Natural killer cell (primary cell): ENCODE data around the gene INO80C. TPM values are rescaled to one million over a fixed set of nuclear protein-coding genes. Genes with fewer than 3 reads are reported as not detected.

ENCODE experiments used
- ATAC-seq, 3 donors: fragments of 150-1000 bp in 2 of 3; fragments of 200-7000 bp in 1 of 3; cut with Tn5 transposase; 1 replicate in 1 of 3; 2 replicates in 2 of 3; pipeline ENCODE4 v1.10.0; 2021; ENCODE audit warnings: mild to moderate bottlenecking in 2 of 3, moderate library complexity in 2 of 3
- DNase-seq, 2 donors: peaks; one replicate each; pipeline versions ENCODE4 v3.0.0 to v3.0.0-alpha.2; 2013 to 2021; ENCODE audit warnings: mixed read lengths in 1 of 2
- H3K27ac ChIP-seq: one replicate; pipeline ENCODE4 v1.5.1; 2013; ENCODE audit warnings: mild to moderate bottlenecking, low read length
- H3K27me3 ChIP-seq: one replicate; pipeline ENCODE4 v1.6.1; 2013; ENCODE audit warnings: low read length; ENCODE audit not compliant: control insufficient read depth, insufficient read depth
- H3K36me3 ChIP-seq: one replicate; pipeline ENCODE4 v1.6.1; 2013; ENCODE audit warnings: low read length; ENCODE audit not compliant: control insufficient read depth, insufficient read depth
- H3K4me1 ChIP-seq: one replicate; pipeline ENCODE4 v1.6.1; 2013; ENCODE audit warnings: low read length; ENCODE audit not compliant: control insufficient read depth, insufficient read depth
- H3K4me3 ChIP-seq: one replicate; pipeline ENCODE4 v1.5.1; 2013; ENCODE audit warnings: low read length
- H3K9me3 ChIP-seq: one replicate; pipeline ENCODE4 v1.6.1; 2013; ENCODE audit warnings: low read length; ENCODE audit not compliant: control insufficient read depth, insufficient read depth
- H3K27ac Mint-ChIP-seq, 2 donors: one replicate each; pipeline ENCODE4 v1.8.0; 2022; ENCODE audit warnings: mild to moderate bottlenecking in 2 of 2, mixed read lengths in 2 of 2, moderate library complexity in 1 of 2
- H3K27me3 Mint-ChIP-seq, 2 donors: one replicate each; pipeline ENCODE4 v1.8.0; 2022; ENCODE audit warnings: low read depth in 2 of 2, mixed read lengths in 2 of 2
- H3K36me3 Mint-ChIP-seq: one replicate; pipeline ENCODE4 v1.8.0; 2022; ENCODE audit warnings: mixed read lengths
- H3K4me1 Mint-ChIP-seq, 2 donors: one replicate each; pipeline ENCODE4 v1.8.0; 2022; ENCODE audit warnings: mixed read lengths in 2 of 2
- H3K4me3 Mint-ChIP-seq: one replicate; pipeline ENCODE4 v1.8.0; 2022; ENCODE audit warnings: mild to moderate bottlenecking, moderate library complexity, mixed read lengths
- H3K9me3 Mint-ChIP-seq, 2 donors: one replicate each; pipeline ENCODE4 v1.8.0; 2022; ENCODE audit warnings: mixed read lengths in 2 of 2
- CTCF ChIP-seq: fragments of 200-600 bp; IDR thresholded peaks from one replicate; pipeline ENCODE4 v1.8.0; 2022; ENCODE audit warnings: antibody characterized with exemption
- WGBS: methylation state at CpG from one replicate; pipeline ENCODE4 v1.1.7; 2013; ENCODE audit warnings: missing lambda C conversion rate; ENCODE audit not compliant: insufficient coverage; 5-methylcytosine and 5-hydroxymethylcytosine counted together
- intact Hi-C: fragments of 100-400 bp; cut with micrococcal nuclease; formaldehyde crosslinking; loops from one replicate; pipeline ENCODE4 v1.14.2; 2022
- total RNA-seq, 4 donors: library from RNA; stranded (reverse); fragments of 120-200 nt in 1 of 4; gene quantifications; one replicate each; pipeline versions ENCODE4 v1.2.3 to v1.2.4, GENCODE V29; 2013 to 2022

Gene INO80C
- total RNA-seq, 3 donors from 2014 or later (not counting 1 experiment from before 2014, with no cell fraction given): 17.6 to 19.5 (median 19.2) TPM

- H3K36me3 ChIP-seq: no peaks in the 10 kb centered on the region
- Mint-ChIP-seq H3K4me1 (no peaks in the 10 kb centered on the region), H3K36me3 (no peaks in the 10 kb centered on the region), H3K9me3 (no peaks in the 10 kb centered on the region), H3K27ac (no peak overlapping the region), H3K27me3 (no peaks in the 10 kb centered on the region), H3K4me3 (no peak overlapping the region)
- DNase-seq: no peak
- no peak for TF ChIP-seq CTCF
- intact Hi-C loops: no loop called here
- no peaks in the 10 kb centered on the region for H3K27me3 ChIP-seq
- WGBS: no CpG with 5 or more reads among the region's 1 CpG
- H3K9me3 ChIP-seq: no peaks in the 10 kb centered on the region
- no peak for ATAC-seq
- no peak overlapping the region for H3K27ac ChIP-seq
- H3K4me1 ChIP-seq: peaks cover 4% of the 10 kb centered on the region
- H3K4me3 ChIP-seq: no peak overlapping the region
Measured at GRCh38 chr18:35465329-35465728, 32.4 kb downstream of the INO80C start.

- DNase-seq: no peak
- Histone ChIP-seq H3K27ac (no peak overlapping the region), H3K9me3 (no peaks in the 10 kb centered on the region), H3K4me1 (peaks cover 4% of the 10 kb centered on the region), H3K4me3 (no peak overlapping the region), H3K36me3 (no peaks in the 10 kb centered on the region), H3K27me3 (no peaks in the 10 kb centered on the region)
- intact Hi-C loops: no loop called here
- H3K36me3 Mint-ChIP-seq: no peaks in the 10 kb centered on the region
- no peaks in the 10 kb centered on the region for H3K27me3 Mint-ChIP-seq
- H3K4me1 Mint-ChIP-seq: no peaks in the 10 kb centered on the region
- H3K27ac Mint-ChIP-seq: no peak overlapping the region
- ATAC-seq: no peak
- TF ChIP-seq CTCF: no peak
- H3K4me3 Mint-ChIP-seq: no peak overlapping the region
- no peaks in the 10 kb centered on the region for H3K9me3 Mint-ChIP-seq
- 39% methylated on average over 2 of the region's 2 CpGs for WGBS
Measured at GRCh38 chr18:35464831-35465279, 32.9 kb downstream of the INO80C start.

GRCh38 chr18:35463827-35464226 is 33.9 kb downstream of the INO80C start:
- WGBS: 95% methylated on average over 2 of the region's 4 CpGs
- Mint-ChIP-seq H3K36me3 (no peaks in the 10 kb centered on the region), H3K27me3 (no peaks in the 10 kb centered on the region)

More at GRCh38 chr18:35463827-35464226, 33.9 kb downstream of the INO80C start:
- peaks cover 4% of the 10 kb centered on the region for H3K4me1 ChIP-seq
- DNase-seq (no peak), ATAC-seq (no peak)
- H3K9me3 Mint-ChIP-seq: no peaks in the 10 kb centered on the region
- no peaks in the 10 kb centered on the region for H3K9me3 ChIP-seq
- H3K27ac ChIP-seq: no peak overlapping the region
- no peak overlapping the region for H3K27ac Mint-ChIP-seq
- no peak for TF ChIP-seq CTCF
- no peaks in the 10 kb centered on the region for H3K4me1 Mint-ChIP-seq
- H3K36me3 ChIP-seq: no peaks in the 10 kb centered on the region
- intact Hi-C loops: no loop called here
- no peak overlapping the region for H3K4me3 Mint-ChIP-seq
- H3K27me3 ChIP-seq: no peaks in the 10 kb centered on the region
- no peak overlapping the region for H3K4me3 ChIP-seq
